H1 (cell line): ENCODE measurements around the gene RIMS3. TPM values are rescaled to one million over a fixed set of nuclear protein-coding genes. Genes with fewer than 3 reads are reported as not detected.

Experiments used
- CTCF ChIA-PET: fragments of 300-600 bp; sonication (Branson Sonifier 250); formaldehyde crosslinking; loops from one replicate; lab custom pipeline; 2021; ENCODE audit not compliant: partially characterized antibody; lab: Charles Lee
- POLR2A ChIA-PET: fragments of 300-600 bp; sonication (Branson Sonifier 250); formaldehyde crosslinking; loops from one replicate; lab custom pipeline; 2021; ENCODE audit warnings: inconsistent platforms; ENCODE audit not compliant: partially characterized antibody; lab: Charles Lee
- DNase-seq, 2 experiments: peaks; one replicate each; pipeline versions ENCODE4 v3.0.0 to v3.0.0-alpha.2; 2010 to 2022; ENCODE audit warnings: low spot score in 2 of 2, low read depth in 1 of 2, mixed read lengths in 1 of 2
- FAIRE-seq: peaks from 2 replicates; lab custom pipeline; 2011; peaks lifted over from hg19 to GRCh38; lab: Jason Lieb, UNC
- H2AFZ ChIP-seq: 2 replicates; pipeline ENCODE4 v1.8.1; 2012; ENCODE audit warnings: low read length, inconsistent platforms
- H2AK5ac ChIP-seq: 2 replicates; pipeline ENCODE4 v1.6.1; 2013; ENCODE audit warnings: low read depth, low read length
- H2BK120ac ChIP-seq: replicated peaks from 2 replicates; pipeline ENCODE3; 2013; ENCODE audit warnings: low read depth, low read length, inconsistent platforms
- H2BK12ac ChIP-seq: 2 replicates; pipeline ENCODE4 v1.6.1; 2013; ENCODE audit warnings: low read depth, low read length
- H2BK15ac ChIP-seq: 2 replicates; pipeline ENCODE4 v1.6.1; 2013; ENCODE audit warnings: low read length
- H2BK20ac ChIP-seq: 2 replicates; pipeline ENCODE4 v1.6.1; 2013; ENCODE audit warnings: low read length
- H2BK5ac ChIP-seq: 2 replicates; pipeline ENCODE4 v1.6.1; 2013; ENCODE audit warnings: low read depth, low read length
- H3K14ac ChIP-seq: 2 replicates; pipeline ENCODE4 v1.6.1; 2013; ENCODE audit warnings: inconsistent platforms; ENCODE audit not compliant: insufficient read length
- H3K18ac ChIP-seq: 2 replicates; pipeline ENCODE4 v1.6.1; 2013; ENCODE audit warnings: low read length; ENCODE audit errors: extremely low read depth
- H3K23ac ChIP-seq: 2 replicates; pipeline ENCODE4 v1.6.1; 2013; ENCODE audit warnings: inconsistent platforms; ENCODE audit not compliant: insufficient read length
- H3K23me2 ChIP-seq: 2 replicates; pipeline ENCODE4 v1.6.1; 2013; ENCODE audit warnings: low read depth, low read length
- H3K27ac ChIP-seq: 2 replicates; pipeline ENCODE4 v1.6.1; 2011; ENCODE audit warnings: low read depth, low read length, inconsistent platforms
- H3K27me3 ChIP-seq, 4 experiments: replicated peaks in 1 of 4; 1 replicate in 1 of 4; 2 replicates in 3 of 4; pipeline versions ENCODE4 v1.6.1 to v1.8.1; 2011 to 2013; ENCODE audit warnings: low read length in 3 of 4, mild to moderate bottlenecking in 3 of 4, inconsistent platforms in 2 of 4, mixed read lengths in 2 of 4, moderate library complexity in 1 of 4; ENCODE audit not compliant: control insufficient read depth in 3 of 4, insufficient read depth in 3 of 4; ENCODE audit errors: extremely low read depth in 1 of 4
- H3K36me3 ChIP-seq, 4 experiments: 2 replicates each; pipeline versions ENCODE4 v1.6.1 to v1.8.1; 2011 to 2013; ENCODE audit warnings: mild to moderate bottlenecking in 4 of 4, low read length in 3 of 4, moderate library complexity in 2 of 4, control low read depth in 1 of 4, inconsistent platforms in 1 of 4; ENCODE audit not compliant: insufficient read depth in 4 of 4, control insufficient read depth in 2 of 4
- H3K4ac ChIP-seq: replicated peaks from 2 replicates; pipeline ENCODE3; 2013; ENCODE audit warnings: low read length, low read depth, mixed read lengths, inconsistent platforms; ENCODE audit not compliant: insufficient read length
- H3K4me1 ChIP-seq, 4 experiments: replicated peaks in 1 of 4; 1 replicate in 1 of 4; 2 replicates in 3 of 4; pipeline versions ENCODE4 v1.6.1 to v1.8.1; 2011 to 2013; ENCODE audit warnings: low read length in 3 of 4, inconsistent platforms in 2 of 4, mixed read lengths in 1 of 4; ENCODE audit not compliant: insufficient read depth in 4 of 4, control insufficient read depth in 3 of 4
- H3K4me2 ChIP-seq, 2 experiments: 2 replicates each; pipeline versions ENCODE4 v1.6.1 to v1.8.1; 2011 to 2013; ENCODE audit warnings: low read depth in 2 of 2, low read length in 2 of 2, control low read depth in 1 of 2, inconsistent platforms in 1 of 2, mild to moderate bottlenecking in 1 of 2; ENCODE audit not compliant: insufficient read depth in 1 of 2
- H3K4me3 ChIP-seq, 4 experiments: fragments of 200-600, 300-600 bp in 1 of 4; sonication (generic), shearing (Covaris generic), sonication (Bioruptor Twin) in 1 of 4; 2 replicates each; pipeline versions ENCODE4 v1.5.1 to v1.8.1; 2011 to 2016; ENCODE audit warnings: low read length in 4 of 4, low read depth in 3 of 4, control low read depth in 2 of 4, inconsistent platforms in 2 of 4, mild to moderate bottlenecking in 2 of 4, mixed read lengths in 1 of 4, moderate library complexity in 1 of 4; ENCODE audit not compliant: insufficient read depth in 2 of 4; ENCODE audit errors: extremely low read depth in 1 of 4
- H3K56ac ChIP-seq: replicated peaks from 2 replicates; pipeline ENCODE3; 2013; ENCODE audit warnings: low read depth, mild to moderate bottlenecking, mixed read lengths, low read length, inconsistent platforms; ENCODE audit not compliant: insufficient read length
- H3K79me1 ChIP-seq: 2 replicates; pipeline ENCODE4 v1.6.1; 2013; ENCODE audit warnings: low read depth, low read length, control low read depth
- H3K79me2 ChIP-seq, 2 experiments: 2 replicates each; pipeline versions ENCODE4 v1.6.1 to v1.8.1; 2012 to 2013; ENCODE audit warnings: low read length in 2 of 2, mild to moderate bottlenecking in 2 of 2, inconsistent platforms in 1 of 2; ENCODE audit not compliant: insufficient read depth in 2 of 2, control insufficient read depth in 1 of 2
- H3K9ac ChIP-seq, 4 experiments: replicated peaks in 1 of 4; 1 replicate in 1 of 4; 2 replicates in 3 of 4; pipeline versions ENCODE4 v1.6.1 to v1.8.1; 2011 to 2013; ENCODE audit warnings: low read depth in 3 of 4, low read length in 3 of 4, control low read depth in 2 of 4, mild to moderate bottlenecking in 2 of 4, moderate library complexity in 2 of 4, inconsistent platforms in 1 of 4; ENCODE audit errors: extremely low read depth in 1 of 4
- H3K9me3 ChIP-seq, 2 experiments: 2 replicates each; pipeline versions ENCODE4 v1.6.1 to v1.8.1; 2012 to 2013; ENCODE audit warnings: mild to moderate bottlenecking in 2 of 2, moderate library complexity in 2 of 2, control low read depth in 1 of 2, inconsistent platforms in 1 of 2, low read depth in 1 of 2, low read length in 1 of 2, mixed read lengths in 1 of 2; ENCODE audit not compliant: insufficient read depth in 2 of 2
- H4K20me1 ChIP-seq, 2 experiments: replicated peaks in 1 of 2; 2 replicates each; pipeline versions ENCODE3 to v1.8.1; 2011 to 2013; ENCODE audit warnings: inconsistent platforms in 2 of 2, low read length in 2 of 2, mild to moderate bottlenecking in 1 of 2; ENCODE audit not compliant: insufficient read depth in 2 of 2, control insufficient read depth in 1 of 2
- H4K5ac ChIP-seq: 2 replicates; pipeline ENCODE4 v1.6.1; 2013; ENCODE audit warnings: low read length, low read depth, mixed read lengths, inconsistent platforms; ENCODE audit not compliant: insufficient read length
- H4K8ac ChIP-seq: 2 replicates; pipeline ENCODE4 v1.8.0; 2013; ENCODE audit warnings: mild to moderate bottlenecking, moderate library complexity, low read length, inconsistent platforms; ENCODE audit not compliant: insufficient read depth; ENCODE audit errors: extremely low read depth
- H4K91ac ChIP-seq: replicated peaks from 2 replicates; pipeline ENCODE3; 2013; ENCODE audit warnings: low read length, mixed read lengths, inconsistent platforms; ENCODE audit not compliant: insufficient read length
- NRF1 ChIP-seq: IDR thresholded peaks from 2 replicates; pipeline ENCODE4 v1.6.1; 2011; ENCODE audit warnings: mild to moderate bottlenecking, low read depth, low read length, improper control_type of control experiment
- POLR2A ChIP-seq, 2 experiments: IDR thresholded peaks; 1 replicate in 1 of 2; 2 replicates in 1 of 2; pipeline ENCODE4 v1.6.1; 2011; ENCODE audit warnings: low read depth in 2 of 2, low read length in 2 of 2, mild to moderate bottlenecking in 2 of 2; ENCODE audit errors: control extremely low read depth in 1 of 2
- TAF1 ChIP-seq: IDR thresholded peaks from 2 replicates; pipeline ENCODE4 v1.6.1; 2011; ENCODE audit warnings: mild to moderate bottlenecking, low read depth, low read length
- WGBS, 2 experiments: shearing (Covaris generic) in 1 of 2; methylation state at CpG; one replicate each; pipeline versions ENCODE4 v1.1.6 to v1.1.7; 2013 to 2015; ENCODE audit warnings: low lambda C conversion rate in 2 of 2, mixed read lengths in 2 of 2, inconsistent platforms in 1 of 2, low coverage in 1 of 2, missing lambda C conversion rate in 1 of 2; ENCODE audit not compliant: insufficient replicate concordance in 2 of 2, insufficient coverage in 1 of 2, insufficient read length in 1 of 2; ENCODE audit errors: extremely low coverage in 1 of 2, missing lambda C conversion rate in 1 of 2; 5-methylcytosine and 5-hydroxymethylcytosine counted together
- polyA plus RNA-seq, 7 experiments: library from polyadenylated mRNA; depleted of rRNA in 3 of 7; stranded (reverse) in 5 of 7; unstranded in 2 of 7; fragments of >200 nt in 5 of 7; fragments of 200-250 nt in 2 of 7; gene quantifications; 1 replicate in 5 of 7; 2 replicates in 1 of 7; 4 replicates in 1 of 7; pipeline versions ENCODE4 v1.2.1 to v1.2.3, GENCODE V29; 2011 to 2013; ENCODE audit warnings: missing spikeins in 2 of 7, mixed read lengths in 2 of 7
- total RNA-seq: library from RNA; stranded (reverse); fragmentation: NEBNext Ultra II Directional; extraction: Animal tissue kit (Norgen Biotek cat#: 25700); gene quantifications from 2 replicates; pipeline ENCODE4 v1.2.1, GENCODE V29; 2021

The RIMS3 gene
- total and polyA plus RNA-seq, 2 of the 8 experiments (the other 6 are each of a cell fraction or from before 2014, with no cell fraction given) = 13.3 to 20.6 TPM

DNA sequence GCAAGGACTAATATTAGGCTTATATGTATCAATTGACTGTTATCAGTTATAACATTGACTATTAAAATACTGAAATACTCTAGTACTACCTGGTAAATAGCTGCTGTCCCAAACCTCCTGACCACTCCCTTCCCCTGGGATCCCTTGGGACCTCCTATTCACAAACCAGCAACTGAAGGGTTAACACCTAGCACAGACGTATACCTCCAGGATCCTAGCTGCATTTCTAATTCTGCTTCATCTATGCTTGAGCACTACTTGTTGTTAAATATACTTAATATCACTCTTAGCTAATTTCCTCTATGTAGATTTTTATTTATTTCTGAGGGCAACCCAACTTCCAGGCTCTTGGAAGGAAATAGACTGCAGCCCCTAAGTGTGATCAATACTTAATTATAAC is 24.3 kb upstream of the RIMS3 start:
- no peak overlapping the region for H2BK20ac ChIP-seq
- peaks cover 2 to 11% of the 10 kb centered on the region in 2 experiments for H4K20me1 ChIP-seq
- no peak overlapping the region for H3K23ac ChIP-seq
- H3K36me3 ChIP-seq = peaks cover 0 to 11% (median 8%) of the 10 kb centered on the region in 4 experiments; a peak in 5 of 8 replicates
- H3K4ac ChIP-seq = no peak overlapping the region
- H2BK12ac ChIP-seq = no peak overlapping the region
- H3K9ac ChIP-seq = no peak overlapping the region
- H3K27ac ChIP-seq = no peak overlapping the region
- H2BK15ac ChIP-seq = no peak overlapping the region
- peaks cover 7% of the 10 kb centered on the region for H3K23me2 ChIP-seq
- H3K9me3 ChIP-seq = no peaks in the 10 kb centered on the region
- H4K91ac ChIP-seq = no peak overlapping the region
- H2BK120ac ChIP-seq = no peak overlapping the region
- no peak overlapping the region for H3K14ac ChIP-seq
- CTCF ChIA-PET = interaction anchor here (0.6 to 2.5 kb wide), 11 partner anchors 12 to 111 kb away, joined by 3 to 12 read pairs (median 4); no protein-coding TSS in a partner anchor
- peaks cover 0 to 8% (median 3%) of the 10 kb centered on the region in 4 experiments; a peak in 4 of 7 replicates for H3K4me1 ChIP-seq
- no peak overlapping the region for H2AFZ ChIP-seq
- 57% methylated on average over 1 of the region's 1 CpG; no CpG with 5 or more reads in 1 of the 2 experiments for WGBS, 2 experiments
- no peaks in the 10 kb centered on the region; the same call in 1 of the 2 replicates for H3K79me1 ChIP-seq
- no peak overlapping the region for H2AK5ac ChIP-seq
- H3K4me2 ChIP-seq = no peak overlapping the region; a peak in 1 of 4 replicates
- no peaks in the 10 kb centered on the region for H3K27me3 ChIP-seq
- DNase-seq = no peak
- no peak overlapping the region for H3K56ac ChIP-seq
- FAIRE-seq = no peak
- POLR2A ChIA-PET = interaction anchor here (0.6 to 9.4 kb wide), 6 partner anchors 11 to 715 kb away, joined by 5 to 293 read pairs (median 28); partner anchors contain the start of gene RIMS3
- H2BK5ac ChIP-seq = no peak overlapping the region
- H4K8ac ChIP-seq = no peak overlapping the region
- TF ChIP-seq TAF1 (no peak), NRF1 (no peak), POLR2A (IDR thresholded peaks at IDR 0.05; ENCODE audit: control extremely low read depth in 1 of 2, low read depth in 2 of 2, low read length in 2 of 2) (peak in 1 of 2 experiments; percentile 11; a peak in 1 of 3 replicates)
- H4K5ac ChIP-seq = no peak overlapping the region
- H3K4me3 ChIP-seq = peak overlapping the region in 1 of 4 experiments; percentile 79; a peak in 2 of 8 replicates
- no peak overlapping the region for H3K18ac ChIP-seq
- H3K79me2 ChIP-seq = peaks cover 12 to 54% of the 10 kb centered on the region in 2 experiments
